OCI-LY7 (cell line): ENCODE measurements around the gene GAS6.

ENCODE experiments used
- EZH2phosphoT487 ChIP-seq: fragments of 200-600 bp; sonication (generic); IDR thresholded peaks from 2 replicates; pipeline ENCODE4 v1.6.1; 2018; ENCODE audit warnings: low read depth, borderline replicate concordance, mild to moderate bottlenecking, mixed run types, antibody characterized with exemption, low read length, moderate library complexity, mixed read lengths
- TF ChIP-seq, protein P1 (sequence below): fragments of 200-600 bp; sonication (generic); conservative IDR thresholded peaks from 2 replicates; pipeline ENCODE4 v1.5.1; 2014; ENCODE audit warnings: mild to moderate bottlenecking, antibody characterized with exemption, low read length, moderate library complexity, mixed read lengths

DNA sequence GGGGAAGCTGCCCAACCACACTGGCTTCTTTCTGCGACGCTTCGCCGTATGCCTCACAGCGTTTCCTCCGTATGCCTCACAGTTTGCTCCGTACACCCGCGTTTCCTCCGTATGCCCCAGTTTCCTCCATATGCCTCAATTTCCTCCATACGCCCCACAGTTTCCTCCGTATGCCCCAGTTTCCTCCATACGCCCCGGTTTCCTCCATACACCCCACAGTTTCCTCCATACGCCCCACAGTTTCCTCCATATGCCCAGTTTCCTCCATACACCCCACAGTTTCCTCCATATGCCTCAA, 22.6 kb downstream of the GAS6 start:
- TF ChIP-seq, protein P1, sequence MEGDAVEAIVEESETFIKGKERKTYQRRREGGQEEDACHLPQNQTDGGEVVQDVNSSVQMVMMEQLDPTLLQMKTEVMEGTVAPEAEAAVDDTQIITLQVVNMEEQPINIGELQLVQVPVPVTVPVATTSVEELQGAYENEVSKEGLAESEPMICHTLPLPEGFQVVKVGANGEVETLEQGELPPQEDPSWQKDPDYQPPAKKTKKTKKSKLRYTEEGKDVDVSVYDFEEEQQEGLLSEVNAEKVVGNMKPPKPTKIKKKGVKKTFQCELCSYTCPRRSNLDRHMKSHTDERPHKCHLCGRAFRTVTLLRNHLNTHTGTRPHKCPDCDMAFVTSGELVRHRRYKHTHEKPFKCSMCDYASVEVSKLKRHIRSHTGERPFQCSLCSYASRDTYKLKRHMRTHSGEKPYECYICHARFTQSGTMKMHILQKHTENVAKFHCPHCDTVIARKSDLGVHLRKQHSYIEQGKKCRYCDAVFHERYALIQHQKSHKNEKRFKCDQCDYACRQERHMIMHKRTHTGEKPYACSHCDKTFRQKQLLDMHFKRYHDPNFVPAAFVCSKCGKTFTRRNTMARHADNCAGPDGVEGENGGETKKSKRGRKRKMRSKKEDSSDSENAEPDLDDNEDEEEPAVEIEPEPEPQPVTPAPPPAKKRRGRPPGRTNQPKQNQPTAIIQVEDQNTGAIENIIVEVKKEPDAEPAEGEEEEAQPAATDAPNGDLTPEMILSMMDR, result no peak
- TF ChIP-seq EZH2phosphoT487, result no peak
